GM12878 (cell line): ENCODE data around the gene CLRN3. TPM values are rescaled to one million over a fixed set of nuclear protein-coding genes. Genes with fewer than 3 reads are reported as not detected.

Source experiments
- ATAC-seq: fragments of 200-7000 bp; cut with Tn5 transposase; 3 replicates; pipeline ENCODE4 v1.9.1; 2020; ENCODE audit warnings: mild to moderate bottlenecking, moderate library complexity
- BruUV-seq: library from RNA; stranded (reverse); fragments of 400-500 nt; replicated peaks from 2 replicates; lab custom pipeline; 2021; lab: Mats Ljungman, UMichigan
- CTCF ChIA-PET: fragments of 300-600 bp; sonication (Branson Sonifier 250); formaldehyde crosslinking; extraction: SDS; loops from one replicate; lab custom pipeline; 2021; ENCODE audit warnings: inconsistent platforms; lab: Yijun Ruan, JAX
- POLR2A ChIA-PET: fragments of 350-600 bp; formaldehyde crosslinking; extraction: SDS; loops from one replicate; lab custom pipeline; 2021; ENCODE audit warnings: inconsistent platforms; lab: Charles Lee
- RAD21 ChIA-PET: fragments of 300-600 bp; sonication (Branson Sonifier 250); formaldehyde crosslinking; loops from one replicate; lab custom pipeline; 2023; ENCODE audit warnings: antibody characterized with exemption; ENCODE audit not compliant: unreplicated experiment; lab: Charles Lee
- SMC1A ChIA-PET: fragments of 300-600 bp; sonication (Branson Sonifier 250); formaldehyde crosslinking; loops from one replicate; lab custom pipeline; 2023; ENCODE audit not compliant: unreplicated experiment, uncharacterized antibody; lab: Charles Lee
- DNase-seq: peaks from one replicate; pipeline ENCODE4 v3.0.0-alpha.2; 2011; ENCODE audit warnings: low read depth, low spot score
- FAIRE-seq: peaks from 3 replicates; lab custom pipeline; 2011; peaks lifted over from hg19 to GRCh38; lab: Jason Lieb, UNC
- H2AFZ ChIP-seq: 2 replicates; pipeline ENCODE4 v1.6.0; 2011; ENCODE audit warnings: low read depth, low read length, control low read depth; ENCODE audit not compliant: control insufficient read depth
- H3K27ac ChIP-seq: 2 replicates; pipeline ENCODE4 v1.5.1; 2011; ENCODE audit warnings: control low read depth; ENCODE audit not compliant: control insufficient read depth, insufficient read depth
- H3K27me3 ChIP-seq, 2 experiments: replicated peaks in 1 of 2; 2 replicates each; pipeline versions ENCODE4 v1.6.0 to v1.6.1; 2011; ENCODE audit warnings: low read length in 1 of 2; ENCODE audit not compliant: control insufficient read depth in 2 of 2, insufficient read depth in 2 of 2
- H3K36me3 ChIP-seq, 2 experiments: 2 replicates each; pipeline ENCODE4 v1.5.1; 2011; ENCODE audit warnings: low read length in 1 of 2; ENCODE audit not compliant: control insufficient read depth in 2 of 2, insufficient read depth in 2 of 2
- H3K4me1 ChIP-seq: 2 replicates; pipeline ENCODE4 v1.6.1; 2011; ENCODE audit warnings: mild to moderate bottlenecking, low read length, moderate library complexity, mixed read lengths; ENCODE audit not compliant: control insufficient read depth, insufficient read depth
- H3K4me2 ChIP-seq: 2 replicates; pipeline ENCODE4 v1.6.0; 2011; ENCODE audit warnings: control low read depth; ENCODE audit not compliant: control insufficient read depth, insufficient read depth
- H3K4me3 ChIP-seq: fragments of 200-600 bp; sonication (generic); 2 replicates; pipeline ENCODE4 v1.5.1; 2016
- H3K79me2 ChIP-seq: 2 replicates; pipeline ENCODE4 v1.6.0; 2011; ENCODE audit warnings: low read length; ENCODE audit not compliant: control insufficient read depth, insufficient read depth
- H3K9ac ChIP-seq: 2 replicates; pipeline ENCODE4 v1.8.0; 2011; ENCODE audit warnings: low read length, control low read depth, mixed read lengths; ENCODE audit not compliant: control insufficient read depth, insufficient read depth
- H3K9me3 ChIP-seq: replicated peaks from 3 replicates; pipeline ENCODE4 v1.5.1; 2011; ENCODE audit warnings: mild to moderate bottlenecking, low read length; ENCODE audit not compliant: control insufficient read depth, insufficient read depth
- H4K20me1 ChIP-seq: 2 replicates; pipeline ENCODE4 v1.6.0; 2011; ENCODE audit not compliant: control insufficient read depth, insufficient read depth
- CUX1 ChIP-seq: IDR thresholded peaks from 2 replicates; pipeline ENCODE4 v1.6.1; 2012; ENCODE audit warnings: improper control_type of control experiment, low read depth, low read length; ENCODE audit not compliant: insufficient replicate concordance
- ESRRA ChIP-seq: IDR thresholded peaks from 2 replicates; pipeline ENCODE4 v1.6.1; 2012; ENCODE audit warnings: mild to moderate bottlenecking, low read length, improper control_type of control experiment
- ETV6 ChIP-seq, 2 experiments: fragments of 450-650 bp in 1 of 2; IDR thresholded peaks in 1 of 2; conservative IDR thresholded peaks in 1 of 2; 2 replicates each; pipeline ENCODE4 v1.6.1; 2014; ENCODE audit warnings: antibody characterized with exemption in 1 of 2, borderline replicate concordance in 1 of 2, low read depth in 1 of 2, mild to moderate bottlenecking in 1 of 2, moderate library complexity in 1 of 2
- NFXL1 ChIP-seq: fragments of 450-650 bp; IDR thresholded peaks from 2 replicates; pipeline ENCODE4 v1.6.1; 2017; ENCODE audit warnings: antibody characterized with exemption, mild to moderate bottlenecking, borderline replicate concordance
- NRF1 ChIP-seq: conservative IDR thresholded peaks from 2 replicates; pipeline ENCODE4 v1.6.1; 2011; ENCODE audit warnings: mild to moderate bottlenecking, low read depth, low read length, improper control_type of control experiment
- SUPT20H ChIP-seq: IDR thresholded peaks from 2 replicates; pipeline ENCODE4 v1.6.1; 2011; ENCODE audit warnings: low read depth, mild to moderate bottlenecking, low read length, moderate library complexity, borderline replicate concordance; ENCODE audit not compliant: control insufficient read depth
- ZNF622 ChIP-seq: fragments of 450-650 bp; IDR thresholded peaks from 2 replicates; pipeline ENCODE4 v1.6.1; 2017; ENCODE audit warnings: mild to moderate bottlenecking, inconsistent platforms
- WGBS: methylation state at CpG from one replicate; pipeline ENCODE4 v1.1.6; 2016; ENCODE audit warnings: low lambda C conversion rate; ENCODE audit not compliant: insufficient replicate concordance, insufficient coverage; ENCODE audit errors: missing lambda C conversion rate; 5-methylcytosine and 5-hydroxymethylcytosine counted together
- in situ Hi-C: fragments of 300-500 bp; cut with MboI; formaldehyde crosslinking; loops from 9 replicates; pipeline ENCODE4 v1.14.3; 2018; ENCODE audit warnings: mixed read lengths
- intact Hi-C: fragments of 100-400 bp; cut with micrococcal nuclease; formaldehyde crosslinking; loops from one replicate; pipeline ENCODE4 v1.14.2; 2022; ENCODE audit not compliant: unreplicated experiment
- polyA plus RNA-seq, 11 experiments: library from polyadenylated mRNA; depleted of rRNA in 4 of 11; unstranded in 6 of 11; stranded (reverse) in 5 of 11; fragments of >200 nt; fragmentation: Nextera tagmentation in 4 of 11; fragmentation: Illumina TruSeq in 1 of 11; extraction: Ambion mirVana in 4 of 11; extraction: Trizol in 1 of 11; gene quantifications; 1 replicate in 1 of 11; 2 replicates in 10 of 11; pipeline versions ENCODE4 v1.2.1 to v1.2.3, GENCODE V29; 2011 to 2016; ENCODE audit warnings: inconsistent platforms in 2 of 11, missing spikeins in 2 of 11, low read depth in 1 of 11
- total RNA-seq, 4 experiments: library from RNA; depleted of rRNA in 3 of 4; stranded (reverse); fragments of >200 nt in 3 of 4; fragmentation: Illumina TruSeq in 1 of 4; extraction: Trizol in 1 of 4; gene quantifications; 2 replicates each; pipeline versions ENCODE4 v1.2.1 to v1.2.3, GENCODE V29; 2013 to 2021

CLRN3 gene
- total and polyA plus RNA-seq, 10 of the 15 experiments (the other 5 are each of a cell fraction or from before 2014, with no cell fraction given), result not detected

- Histone ChIP-seq H3K27ac (no peak overlapping the region), H3K4me1 (no peaks in the 10 kb centered on the region), H3K79me2 (no peaks in the 10 kb centered on the region), H3K4me3 (no peak overlapping the region)
- RAD21 ChIA-PET, result no interaction called here
- ATAC-seq, result no peak
- no peak for DNase-seq
- TF ChIP-seq ETV6 (conservative IDR thresholded peaks at IDR 0.05 in 1 of 2, IDR thresholded peaks at IDR 0.05 in 1 of 2; ENCODE audit: borderline replicate concordance in 1 of 2, low read depth in 1 of 2) (no peak), SUPT20H (no peak), NRF1 (no peak), NFXL1 (no peak), CUX1 (no peak), ZNF622 (no peak), ESRRA (no peak)
- TF ChIP-seq, all 136 proteins: peak for 0
- in situ Hi-C loops, result no loop called here
- POLR2A ChIA-PET, result no interaction called here
- Histone ChIP-seq H3K4me2 (no peak overlapping the region), H4K20me1 (no peaks in the 10 kb centered on the region), H2AFZ (no peak overlapping the region), H3K9me3 (no peaks in the 10 kb centered on the region), H3K36me3 (no peaks in the 10 kb centered on the region), H3K27me3 (no peaks in the 10 kb centered on the region; a peak in 2 of 4 replicates), H3K9ac (no peak overlapping the region)
- SMC1A ChIA-PET, result no interaction called here
- no TSS peak for BruUV-seq
- CTCF ChIA-PET, result no interaction called here
- intact Hi-C loops, result no loop called here
- no peak for FAIRE-seq
- WGBS, result 40% methylated on average over 13 of the region's 13 CpGs
Measured at GRCh38 chr10:127840884-127841283, 51.9 kb downstream of the CLRN3 start.
